B cell (primary cell): Measurements from ENCODE around the gene ZFYVE9. TPM values are rescaled to one million over a fixed set of nuclear protein-coding genes. Genes with fewer than 3 reads are reported as not detected.

Experiments
- ATAC-seq: fragments of 200-7000 bp; cut with Tn5 transposase; one replicate; pipeline ENCODE4 v1.10.0; 2021; ENCODE audit warnings: low read depth, mild to moderate bottlenecking, moderate number of reproducible peaks, moderate library complexity
- CTCF ChIA-PET: fragments of 350-600 bp; sonication (Branson Sonifier 250); formaldehyde crosslinking; loops from one replicate; lab custom pipeline; 2021; ENCODE audit warnings: antibody characterized with exemption, inconsistent platforms; lab: Charles Lee
- POLR2A ChIA-PET: fragments of 350-600 bp; sonication (Branson Sonifier 250); formaldehyde crosslinking; loops from one replicate; lab custom pipeline; 2021; ENCODE audit warnings: antibody characterized with exemption; lab: Charles Lee
- DNase-seq: peaks from one replicate; pipeline ENCODE4 v3.0.0; 2013
- H2AFZ ChIP-seq: 2 replicates; pipeline ENCODE4 v1.6.1; 2012; ENCODE audit warnings: mild to moderate bottlenecking, low read depth, low read length; ENCODE audit not compliant: insufficient read depth, poor library complexity, severe bottlenecking
- H3K27ac ChIP-seq, 2 donors: 1 replicate in 1 of 2; 2 replicates in 1 of 2; pipeline ENCODE4 v1.5.1; 2012 to 2013; ENCODE audit warnings: low read length in 2 of 2, mild to moderate bottlenecking in 2 of 2, moderate library complexity in 1 of 2
- H3K27me3 ChIP-seq, 4 experiments: fragments of 200-600 bp in 1 of 4; sonication (generic) in 1 of 4; replicated peaks in 1 of 4; 1 replicate in 2 of 4; 2 replicates in 2 of 4; pipeline versions ENCODE4 v1.6.1 to v1.7.0; 2013 to 2016; ENCODE audit warnings: low read length in 3 of 4, mild to moderate bottlenecking in 2 of 4, mixed read lengths in 1 of 4, moderate library complexity in 1 of 4; ENCODE audit not compliant: insufficient read depth in 4 of 4, control insufficient read depth in 3 of 4; ENCODE audit errors: control extremely low read depth in 1 of 4
- H3K36me3 ChIP-seq, 2 experiments: replicated peaks in 1 of 2; 1 replicate in 1 of 2; 2 replicates in 1 of 2; pipeline versions ENCODE4 v1.6.1 to v1.7.1; 2013; ENCODE audit warnings: low read length in 1 of 2; ENCODE audit not compliant: insufficient read depth in 2 of 2, control insufficient read depth in 1 of 2; ENCODE audit errors: control extremely low read depth in 1 of 2, extremely low read depth in 1 of 2
- H3K4me1 ChIP-seq, 2 donors: fragments of 200-600 bp in 1 of 2; sonication (generic) in 1 of 2; 1 replicate in 1 of 2; 2 replicates in 1 of 2; pipeline versions ENCODE4 v1.5.1 to v1.6.1; 2013 to 2017; ENCODE audit warnings: low read length in 2 of 2; ENCODE audit not compliant: control insufficient read depth in 2 of 2, insufficient read depth in 2 of 2
- H3K4me2 ChIP-seq: replicated peaks from 2 replicates; pipeline ENCODE3; 2012; ENCODE audit warnings: mild to moderate bottlenecking, low read depth, low read length; ENCODE audit not compliant: poor library complexity, severe bottlenecking
- H3K4me3 ChIP-seq, 5 experiments: fragments of 200-600 bp in 1 of 5; sonication (generic) in 1 of 5; 1 replicate in 3 of 5; 2 replicates in 2 of 5; pipeline versions ENCODE4 v1.5.1 to v1.7.0; 2011 to 2016; ENCODE audit warnings: low read length in 4 of 5, mild to moderate bottlenecking in 4 of 5, low read depth in 2 of 5, control low read depth in 1 of 5, moderate library complexity in 1 of 5; ENCODE audit not compliant: insufficient read depth in 1 of 5; ENCODE audit errors: control extremely low read depth in 1 of 5, extremely low read depth in 1 of 5
- H3K79me2 ChIP-seq: fragments of 200-600 bp; sonication (generic); one replicate; pipeline ENCODE4 v1.6.0; 2016; ENCODE audit warnings: low read length; ENCODE audit not compliant: control insufficient read depth, insufficient read depth
- H3K9ac ChIP-seq: fragments of 200-600 bp; sonication (generic); 2 replicates; pipeline ENCODE4 v1.6.1; 2017; ENCODE audit warnings: mild to moderate bottlenecking, low read length, moderate library complexity
- H3K9me3 ChIP-seq, 3 donors: one replicate each; pipeline versions ENCODE4 v1.6.1 to v1.7.1; 2013; ENCODE audit warnings: low read length in 2 of 3; ENCODE audit not compliant: control insufficient read depth in 2 of 3, insufficient read depth in 1 of 3; ENCODE audit errors: control extremely low read depth in 1 of 3
- H4K20me1 ChIP-seq: 2 replicates; pipeline ENCODE4 v1.6.0; 2012; ENCODE audit warnings: mild to moderate bottlenecking, low read length; ENCODE audit not compliant: insufficient read depth, control insufficient read depth, poor library complexity, severe bottlenecking
- H3K27ac Mint-ChIP-seq: one replicate; pipeline ENCODE4 v1.8.0; 2021; ENCODE audit warnings: mixed read lengths
- H3K27me3 Mint-ChIP-seq: one replicate; pipeline ENCODE4 v1.8.0; 2021; ENCODE audit warnings: mixed read lengths
- H3K4me1 Mint-ChIP-seq: one replicate; pipeline ENCODE4 v1.8.0; 2021; ENCODE audit warnings: mixed read lengths
- H3K4me3 Mint-ChIP-seq: one replicate; pipeline ENCODE4 v1.8.0; 2021; ENCODE audit warnings: mixed read lengths
- H3K9me3 Mint-ChIP-seq: one replicate; pipeline ENCODE4 v1.8.0; 2022; ENCODE audit warnings: mixed read lengths; ENCODE audit not compliant: insufficient read depth
- CTCF ChIP-seq: fragments of 200-600 bp; IDR thresholded peaks from one replicate; pipeline ENCODE4 v1.8.0; 2022; ENCODE audit warnings: antibody characterized with exemption, mild to moderate bottlenecking
- EZH2 ChIP-seq: IDR thresholded peaks from 2 replicates; pipeline ENCODE4 v1.6.1; 2012; ENCODE audit warnings: borderline replicate concordance, low read depth, mild to moderate bottlenecking, moderate library complexity, low read length; ENCODE audit not compliant: insufficient read depth, poor library complexity, severe bottlenecking
- WGBS: methylation state at CpG from one replicate; pipeline ENCODE4 v1.1.5; 2013; ENCODE audit warnings: missing lambda C conversion rate; ENCODE audit not compliant: insufficient coverage; 5-methylcytosine and 5-hydroxymethylcytosine counted together
- intact Hi-C: fragments of 100-400 bp; cut with micrococcal nuclease; formaldehyde crosslinking; loops from one replicate; pipeline ENCODE4 v1.10.0; 2022
- polyA plus RNA-seq: library from polyadenylated mRNA; depleted of rRNA; stranded (reverse); fragments of >200 nt; gene quantifications from 2 replicates; pipeline ENCODE4 v1.2.3, GENCODE V29; 2012
- total RNA-seq, 2 donors: library from RNA; stranded (reverse); fragments of 120-200 nt in 1 of 2; gene quantifications; 1 replicate in 1 of 2; 2 replicates in 1 of 2; pipeline versions ENCODE4 v1.2.3 to v1.2.4, GENCODE V29; 2013 to 2022

Gene ZFYVE9
- total and polyA plus RNA-seq, 2 donors (not counting 1 experiment from before 2014, with no cell fraction given) = 0.16 to 3.3 TPM

GRCh38 chr1:52341655-52342260, 199.9 kb downstream of the ZFYVE9 start:
- no peaks in the 10 kb centered on the region for H3K9me3 Mint-ChIP-seq
- intact Hi-C loops = no loop called here
- TF ChIP-seq CTCF (no peak), EZH2 (no peak)
- no peaks in the 10 kb centered on the region for H3K9me3 ChIP-seq
- H3K27ac ChIP-seq = no peak overlapping the region
- H2AFZ ChIP-seq = no peak overlapping the region
- ChIA-PET POLR2A (no interaction called here), CTCF (no interaction called here)
- DNase-seq (no peak), ATAC-seq (no peak)
- no peak overlapping the region for H3K4me3 Mint-ChIP-seq
- H3K79me2 ChIP-seq = no peaks in the 10 kb centered on the region
- H3K4me1 ChIP-seq = no peaks in the 10 kb centered on the region
- H3K4me1 Mint-ChIP-seq = no peaks in the 10 kb centered on the region
- H3K27me3 ChIP-seq = no peaks in the 10 kb centered on the region
- H3K36me3 ChIP-seq = no peaks in the 10 kb centered on the region
- WGBS = 92% methylated on average over 2 of the region's 7 CpGs
- no peak overlapping the region for H3K4me3 ChIP-seq
- H3K4me2 ChIP-seq = no peak overlapping the region
- H4K20me1 ChIP-seq = no peaks in the 10 kb centered on the region
- H3K9ac ChIP-seq = no peak overlapping the region
- H3K27me3 Mint-ChIP-seq = no peaks in the 10 kb centered on the region
- H3K27ac Mint-ChIP-seq = no peak overlapping the region

- POLR2A ChIA-PET = interaction anchor here (0.7 kb wide), 1 partner anchor 263 kb away, joined by 7 read pairs; no protein-coding TSS in a partner anchor
- no CpG with 5 or more reads among the region's 3 CpGs for WGBS
- Histone ChIP-seq H3K4me3 (no peak overlapping the region), H3K79me2 (no peaks in the 10 kb centered on the region), H2AFZ (no peak overlapping the region), H3K4me1 (no peaks in the 10 kb centered on the region), H3K36me3 (no peaks in the 10 kb centered on the region), H3K27me3 (no peaks in the 10 kb centered on the region), H4K20me1 (no peaks in the 10 kb centered on the region), H3K9ac (no peak overlapping the region), H3K27ac (no peak overlapping the region), H3K4me2 (no peak overlapping the region), H3K9me3 (no peaks in the 10 kb centered on the region)
- no peaks in the 10 kb centered on the region for H3K9me3 Mint-ChIP-seq
- no peak overlapping the region for H3K4me3 Mint-ChIP-seq
- no peak overlapping the region for H3K27ac Mint-ChIP-seq
- DNase-seq (no peak), ATAC-seq (no peak)
- no peaks in the 10 kb centered on the region for H3K27me3 Mint-ChIP-seq
- no peaks in the 10 kb centered on the region for H3K4me1 Mint-ChIP-seq
- intact Hi-C loops = no loop called here
- TF ChIP-seq CTCF = no peak
- no peak for TF ChIP-seq EZH2
- CTCF ChIA-PET = no interaction called here
Measured at GRCh38 chr1:52343979-52344378, 202.1 kb downstream of the ZFYVE9 start.
